H9 (cell line): ENCODE measurements around the gene HS6ST2. TPM values are rescaled to one million over a fixed set of nuclear protein-coding genes. Genes with fewer than 3 reads are reported as not detected.

ENCODE experiments used
- DNase-seq: peaks from one replicate; pipeline ENCODE4 v3.0.0-alpha.2; 2017
- H2AFZ ChIP-seq: one replicate; pipeline ENCODE4 v1.6.1; 2013; ENCODE audit warnings: mild to moderate bottlenecking, low read length, control low read depth, moderate library complexity
- H2AK5ac ChIP-seq: 2 replicates; pipeline ENCODE4 v1.6.1; 2013; ENCODE audit warnings: low read length, control low read depth, mixed read lengths; ENCODE audit not compliant: insufficient read length
- H2BK120ac ChIP-seq: one replicate; pipeline ENCODE4 v1.6.1; 2013; ENCODE audit warnings: low read depth, mild to moderate bottlenecking, low read length, control low read depth, inconsistent platforms; ENCODE audit not compliant: poor library complexity, severe bottlenecking
- H2BK12ac ChIP-seq: 2 replicates; pipeline ENCODE4 v1.6.1; 2013; ENCODE audit warnings: low read length, control low read depth, mixed read lengths, low read depth; ENCODE audit not compliant: insufficient read length
- H2BK15ac ChIP-seq: 2 replicates; pipeline ENCODE4 v1.6.1; 2013; ENCODE audit warnings: low read depth, low read length, control low read depth
- H2BK20ac ChIP-seq: one replicate; pipeline ENCODE4 v1.6.1; 2013; ENCODE audit warnings: low read depth, mild to moderate bottlenecking, low read length, control low read depth, inconsistent platforms; ENCODE audit not compliant: poor library complexity, severe bottlenecking
- H2BK5ac ChIP-seq: 2 replicates; pipeline ENCODE4 v1.6.1; 2013; ENCODE audit warnings: low read length, control low read depth, mixed read lengths; ENCODE audit not compliant: insufficient read length
- H3K14ac ChIP-seq: 2 replicates; pipeline ENCODE4 v1.6.1; 2013; ENCODE audit warnings: low read length, control low read depth; ENCODE audit not compliant: insufficient read depth
- H3K18ac ChIP-seq: 2 replicates; pipeline ENCODE4 v1.6.1; 2013; ENCODE audit warnings: low read depth, mild to moderate bottlenecking, mixed read lengths, low read length, control low read depth; ENCODE audit not compliant: insufficient read length
- H3K23ac ChIP-seq: 2 replicates; pipeline ENCODE4 v1.6.1; 2013; ENCODE audit warnings: low read length, control low read depth, mixed read lengths, low read depth; ENCODE audit not compliant: insufficient read length
- H3K23me2 ChIP-seq: 2 replicates; pipeline ENCODE4 v1.6.1; 2013; ENCODE audit warnings: low read depth, mild to moderate bottlenecking, mixed read lengths, low read length, control low read depth; ENCODE audit not compliant: insufficient read length, poor library complexity, severe bottlenecking
- H3K27ac ChIP-seq: 2 replicates; pipeline ENCODE4 v1.5.1; 2013; ENCODE audit warnings: low read length, control low read depth, mixed read lengths, low read depth; ENCODE audit not compliant: insufficient read length
- H3K27me3 ChIP-seq: 2 replicates; pipeline ENCODE4 v1.6.1; 2013; ENCODE audit warnings: low read length, control low read depth, inconsistent platforms; ENCODE audit not compliant: insufficient read depth
- H3K4ac ChIP-seq: 2 replicates; pipeline ENCODE4 v1.6.1; 2013; ENCODE audit warnings: low read depth, mild to moderate bottlenecking, control low read depth, inconsistent platforms, low read length, moderate library complexity
- H3K4me1 ChIP-seq: 2 replicates; pipeline ENCODE4 v1.6.1; 2013; ENCODE audit warnings: low read length, control low read depth, inconsistent platforms; ENCODE audit not compliant: insufficient read depth
- H3K4me2 ChIP-seq: 2 replicates; pipeline ENCODE4 v1.6.1; 2013; ENCODE audit warnings: low read length, control low read depth, mixed read lengths; ENCODE audit not compliant: insufficient read length, insufficient read depth
- H3K56ac ChIP-seq: 2 replicates; pipeline ENCODE4 v1.6.1; 2013; ENCODE audit warnings: low read depth, mild to moderate bottlenecking, mixed read lengths, low read length, control low read depth; ENCODE audit not compliant: insufficient read length
- H3K79me1 ChIP-seq: 2 replicates; pipeline ENCODE4 v1.6.1; 2013; ENCODE audit warnings: low read depth, mild to moderate bottlenecking, moderate library complexity, low read length, control low read depth, inconsistent platforms; ENCODE audit not compliant: insufficient read depth, poor library complexity, severe bottlenecking
- H3K79me2 ChIP-seq: 2 replicates; pipeline ENCODE4 v1.6.1; 2013; ENCODE audit warnings: low read length, control low read depth, inconsistent platforms; ENCODE audit not compliant: insufficient read depth
- H3K9ac ChIP-seq: 2 replicates; pipeline ENCODE4 v1.6.1; 2013; ENCODE audit warnings: low read length, control low read depth, mixed read lengths; ENCODE audit not compliant: insufficient read length; ENCODE audit errors: extremely low read depth
- H3K9me3 ChIP-seq: one replicate; pipeline ENCODE4 v1.6.1; 2013; ENCODE audit warnings: low read depth, low read length, inconsistent platforms; ENCODE audit not compliant: control insufficient read depth
- H3T11ph ChIP-seq: one replicate; pipeline ENCODE4 v1.6.1; 2013; ENCODE audit warnings: mild to moderate bottlenecking, low read length, control low read depth, inconsistent platforms
- H4K20me1 ChIP-seq: one replicate; pipeline ENCODE4 v1.6.1; 2013; ENCODE audit not compliant: control insufficient read depth, insufficient read length, insufficient read depth
- H4K5ac ChIP-seq: 2 replicates; pipeline ENCODE4 v1.6.1; 2013; ENCODE audit warnings: low read depth, mild to moderate bottlenecking, mixed read lengths, low read length, control low read depth; ENCODE audit not compliant: insufficient read length
- H4K8ac ChIP-seq: replicated peaks from 2 replicates; pipeline ENCODE4 v1.6.1; 2013; ENCODE audit warnings: low read length, control low read depth, mixed read lengths, low read depth; ENCODE audit not compliant: insufficient read length
- H4K91ac ChIP-seq: 2 replicates; pipeline ENCODE4 v1.6.1; 2013; ENCODE audit warnings: low read depth, mild to moderate bottlenecking, moderate library complexity, mixed read lengths, low read length, control low read depth; ENCODE audit not compliant: insufficient read length
- H3K27ac Mint-ChIP-seq, 3 experiments: 2 replicates in 2 of 3; 3 replicates in 1 of 3; pipeline ENCODE4 v1.8.0; 2020 to 2021; ENCODE audit warnings: mixed read lengths in 3 of 3, mild to moderate bottlenecking in 1 of 3, moderate library complexity in 1 of 3
- H3K27me3 Mint-ChIP-seq: 2 replicates; pipeline ENCODE4 v1.8.0; 2021; ENCODE audit warnings: low read depth, mild to moderate bottlenecking, moderate library complexity, mixed read lengths
- H3K36me3 Mint-ChIP-seq, 3 experiments: 2 replicates in 2 of 3; 3 replicates in 1 of 3; pipeline ENCODE4 v1.8.0; 2020 to 2021; ENCODE audit warnings: low read depth in 3 of 3, mixed read lengths in 3 of 3; ENCODE audit not compliant: insufficient read depth in 1 of 3
- H3K4me1 Mint-ChIP-seq, 2 experiments: 2 replicates each; pipeline ENCODE4 v1.8.0; 2020; ENCODE audit warnings: mixed read lengths in 2 of 2
- H3K4me3 Mint-ChIP-seq, 2 experiments: 2 replicates in 1 of 2; 3 replicates in 1 of 2; pipeline ENCODE4 v1.8.0; 2020 to 2021; ENCODE audit warnings: mild to moderate bottlenecking in 2 of 2, mixed read lengths in 2 of 2, moderate library complexity in 1 of 2
- H3K9me3 Mint-ChIP-seq, 2 experiments: 2 replicates in 1 of 2; 3 replicates in 1 of 2; pipeline ENCODE4 v1.8.0; 2020; ENCODE audit warnings: mild to moderate bottlenecking in 2 of 2, mixed read lengths in 2 of 2, moderate library complexity in 1 of 2
- CTCF ChIP-seq: fragments of 200-600 bp; sonication (generic); conservative IDR thresholded peaks from 3 replicates; pipeline ENCODE4 v1.8.0; 2021; ENCODE audit warnings: antibody characterized with exemption, mild to moderate bottlenecking
- WGBS: extraction: QIAGEN DNeasy Blood & Tissue Kit; methylation state at CpG from one replicate; pipeline ENCODE4 v1.1.7; 2013; ENCODE audit warnings: missing lambda C conversion rate, low lambda C conversion rate, mixed read lengths; ENCODE audit not compliant: insufficient read length; ENCODE audit errors: extremely low coverage; 5-methylcytosine and 5-hydroxymethylcytosine counted together
- total RNA-seq: library from RNA; stranded (reverse); gene quantifications from 2 replicates; pipeline ENCODE4 v1.2.1, GENCODE V29; 2021

The HS6ST2 gene
- total RNA-seq, 1 experiment from 2014 or later, result 4.8 TPM

GRCh38 chrX:132744470-132744869, 214.0 kb downstream of the HS6ST2 start:
- H2AFZ ChIP-seq, result no peak overlapping the region
- no peak overlapping the region for H3K56ac ChIP-seq
- no peak overlapping the region for H3K23ac ChIP-seq
- no peak overlapping the region for H2BK5ac ChIP-seq
- no peaks in the 10 kb centered on the region for H4K20me1 ChIP-seq
- H3K4me1 ChIP-seq, result peaks cover 19% of the 10 kb centered on the region
- H2BK15ac ChIP-seq, result no peak overlapping the region
- H3K27ac ChIP-seq, result no peak overlapping the region
- no peaks in the 10 kb centered on the region for H3K79me2 ChIP-seq
- H3T11ph ChIP-seq, result no peak overlapping the region
- no peaks in the 10 kb centered on the region for H3K23me2 ChIP-seq
- no peak overlapping the region for H3K4me3 Mint-ChIP-seq
- peaks cover 81% of the 10 kb centered on the region for H3K27me3 Mint-ChIP-seq
- no peak overlapping the region for H3K4ac ChIP-seq
- no peak overlapping the region for H3K14ac ChIP-seq
- H3K27me3 ChIP-seq, result peaks cover 22% of the 10 kb centered on the region; the same call in 1 of the 2 replicates
- H2BK20ac ChIP-seq, result no peak overlapping the region
- no peaks in the 10 kb centered on the region for H3K9me3 ChIP-seq
- no peak for TF ChIP-seq CTCF
- H3K27ac Mint-ChIP-seq, result no peak overlapping the region
- WGBS, result no CpG with 5 or more reads among the region's 1 CpG
- no peak overlapping the region for H4K91ac ChIP-seq
- no peak overlapping the region for H3K9ac ChIP-seq
- no peaks in the 10 kb centered on the region for H3K9me3 Mint-ChIP-seq
- H3K4me2 ChIP-seq, result no peak overlapping the region
- no peak overlapping the region for H2AK5ac ChIP-seq
- no peaks in the 10 kb centered on the region; a peak in 2 of 7 replicates for H3K36me3 Mint-ChIP-seq
- no peak overlapping the region for H2BK12ac ChIP-seq
- no peak overlapping the region for H4K5ac ChIP-seq
- H3K79me1 ChIP-seq, result no peaks in the 10 kb centered on the region
- no peak overlapping the region for H3K18ac ChIP-seq
- DNase-seq, result no peak
- H4K8ac ChIP-seq, result no peak overlapping the region
- peaks cover 70 to 71% of the 10 kb centered on the region in 2 experiments for H3K4me1 Mint-ChIP-seq
- no peak overlapping the region for H2BK120ac ChIP-seq
